Mucosa of stomach (tissue), 1 donor: ENCODE measurements around the gene WDR75.
"Not testable (repeated sequence)": the region's sequence is repeated elsewhere in the genome, so short reads cannot be mapped to it uniquely, and the experiment has no call there.

ENCODE experiments used
- H3K27me3 ChIP-seq: one replicate; pipeline ENCODE4 v1.7.0; 2013; ENCODE audit warnings: mild to moderate bottlenecking, low read length; ENCODE audit not compliant: control insufficient read depth, insufficient read depth
- H3K36me3 ChIP-seq: one replicate; pipeline ENCODE4 v1.7.0; 2013; ENCODE audit warnings: low read length; ENCODE audit not compliant: control insufficient read depth, insufficient read depth
- H3K4me1 ChIP-seq: one replicate; pipeline ENCODE4 v1.7.0; 2013; ENCODE audit warnings: mild to moderate bottlenecking, low read length; ENCODE audit not compliant: control insufficient read depth, insufficient read depth
- H3K4me3 ChIP-seq: one replicate; pipeline ENCODE4 v1.7.0; 2013; ENCODE audit warnings: low read length
- H3K9ac ChIP-seq: one replicate; pipeline ENCODE4 v1.7.0; 2013; ENCODE audit warnings: mild to moderate bottlenecking, low read length, moderate library complexity
- H3K9me3 ChIP-seq: one replicate; pipeline ENCODE4 v1.7.0; 2013; ENCODE audit warnings: mild to moderate bottlenecking, low read length, moderate library complexity; ENCODE audit not compliant: control insufficient read depth
- donor health status: Pancreatic carcinoma.

WDR75 gene

GRCh38 chr2:189413249-189413648 is 28.0 kb upstream of the WDR75 start:
- H3K9me3 ChIP-seq = no peaks in the 10 kb centered on the region
- H3K9ac ChIP-seq = no peak overlapping the region
- no peaks in the 10 kb centered on the region for H3K27me3 ChIP-seq
- H3K4me3 ChIP-seq = no peak overlapping the region
- no peaks in the 10 kb centered on the region for H3K36me3 ChIP-seq
- H3K4me1 ChIP-seq = no peaks in the 10 kb centered on the region

DNA sequence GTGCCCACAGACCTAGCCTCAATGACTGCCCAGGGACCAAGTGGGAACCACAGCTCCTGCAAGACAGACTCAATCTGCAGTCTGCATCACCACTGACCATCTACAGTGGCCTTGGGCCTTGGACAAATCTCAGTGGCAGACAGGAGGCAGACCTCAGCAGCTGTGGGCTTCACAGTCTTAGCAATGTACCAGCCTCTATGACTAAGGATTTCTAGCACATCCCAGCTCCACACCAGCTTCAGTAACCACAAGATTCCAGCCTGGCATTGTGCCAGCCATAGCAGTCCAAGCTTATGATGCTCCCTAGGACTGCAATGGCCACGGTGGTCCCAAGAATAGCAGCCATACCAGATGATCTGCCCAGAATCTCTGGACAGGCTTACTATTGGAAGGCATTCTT is 19.6 kb upstream of the WDR75 start:
- no peaks in the 10 kb centered on the region for H3K27me3 ChIP-seq
- H3K4me1 ChIP-seq = no peaks in the 10 kb centered on the region
- H3K9me3 ChIP-seq = no peaks in the 10 kb centered on the region
- no peak overlapping the region for H3K4me3 ChIP-seq
- no peak overlapping the region for H3K9ac ChIP-seq
- H3K36me3 ChIP-seq = no peaks in the 10 kb centered on the region

DNA sequence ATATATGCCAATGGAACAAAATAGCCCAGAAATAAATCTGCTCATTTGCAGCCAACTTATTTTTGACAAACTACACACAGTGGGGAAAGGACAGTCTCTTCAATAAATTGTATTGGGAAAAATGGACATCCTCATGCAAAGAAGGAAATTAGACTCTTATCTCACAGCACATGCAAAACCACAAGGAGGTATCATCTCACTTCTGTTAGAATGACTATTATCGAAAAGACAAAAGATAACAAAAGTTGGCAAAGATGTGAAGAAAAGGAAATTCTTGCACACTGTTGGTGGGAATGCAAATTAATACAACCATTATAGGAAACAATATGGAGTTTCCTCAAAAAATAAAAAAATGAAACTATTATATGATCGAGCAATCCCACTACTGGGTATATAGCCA is 16.3 kb upstream of the WDR75 start:
- no peak overlapping the region for H3K4me3 ChIP-seq
- H3K36me3 ChIP-seq = no peaks in the 10 kb centered on the region
- no peaks in the 10 kb centered on the region for H3K27me3 ChIP-seq
- no peaks in the 10 kb centered on the region for H3K4me1 ChIP-seq
- H3K9me3 ChIP-seq = no peaks in the 10 kb centered on the region
- H3K9ac ChIP-seq = no peak overlapping the region

GRCh38 chr2:189425676-189426075 is 15.6 kb upstream of the WDR75 start:
- no peak overlapping the region for H3K9ac ChIP-seq
- no peak overlapping the region for H3K4me3 ChIP-seq
- no peaks in the 10 kb centered on the region for H3K4me1 ChIP-seq
- H3K9me3 ChIP-seq = no peaks in the 10 kb centered on the region
- no peaks in the 10 kb centered on the region for H3K27me3 ChIP-seq
- no peaks in the 10 kb centered on the region for H3K36me3 ChIP-seq

- no peak overlapping the region for H3K4me3 ChIP-seq
- H3K9me3 ChIP-seq = no peaks in the 10 kb centered on the region
- no peaks in the 10 kb centered on the region for H3K27me3 ChIP-seq
- H3K9ac ChIP-seq = no peak overlapping the region
- no peaks in the 10 kb centered on the region for H3K36me3 ChIP-seq
- no peaks in the 10 kb centered on the region for H3K4me1 ChIP-seq
Observed at GRCh38 chr2:189426886-189427285, 14.4 kb upstream of the WDR75 start.

GRCh38 chr2:189427872-189428271 is 13.4 kb upstream of the WDR75 start:
- no peaks in the 10 kb centered on the region for H3K4me1 ChIP-seq
- no peak overlapping the region for H3K9ac ChIP-seq
- H3K9me3 ChIP-seq = no peaks in the 10 kb centered on the region
- H3K36me3 ChIP-seq = no peaks in the 10 kb centered on the region
- no peaks in the 10 kb centered on the region for H3K27me3 ChIP-seq
- no peak overlapping the region for H3K4me3 ChIP-seq

DNA sequence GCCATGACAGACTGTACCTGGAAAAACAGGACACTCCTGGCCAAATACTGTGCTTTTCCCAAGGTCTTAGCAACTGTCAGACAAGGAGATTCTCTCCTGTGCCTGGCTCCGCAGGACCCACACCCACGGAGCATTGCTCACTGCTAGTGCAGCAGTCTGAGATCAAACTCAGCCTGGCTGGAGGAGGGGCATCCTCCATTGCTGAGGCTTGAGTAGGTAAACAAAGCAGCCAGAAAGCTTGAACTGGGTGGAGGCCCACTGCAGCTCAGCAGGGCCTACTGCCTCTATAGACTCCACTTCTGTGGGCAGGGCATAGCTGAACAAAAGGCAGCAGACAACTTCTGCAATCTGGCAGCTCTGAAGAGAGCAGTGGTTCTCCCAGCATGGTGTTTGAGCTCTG is 10.8 kb upstream of the WDR75 start:
- H3K4me1 ChIP-seq, H3K4me3 ChIP-seq, H3K9ac ChIP-seq, H3K9me3 ChIP-seq, H3K27me3 ChIP-seq, H3K36me3 ChIP-seq: not testable (repeated sequence)

DNA sequence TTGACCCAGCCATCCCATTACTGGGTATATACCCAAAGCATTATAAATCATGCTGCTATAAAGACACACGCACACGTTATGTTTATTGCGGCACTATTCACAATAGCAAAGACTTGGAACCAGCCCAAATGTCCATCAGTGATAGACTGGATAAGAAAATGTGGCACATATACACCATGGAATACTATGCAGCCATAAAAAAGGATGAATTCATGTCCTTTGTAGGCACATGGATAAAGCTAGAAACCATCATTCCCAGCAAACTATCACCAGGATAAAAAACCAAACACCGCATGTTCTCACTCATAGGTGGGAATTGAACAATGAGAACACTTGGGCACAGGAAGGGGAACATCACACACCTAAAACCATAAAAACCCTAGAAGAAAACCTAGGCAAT is 5.5 kb upstream of the WDR75 start:
- not testable (repeated sequence) for H3K4me3 ChIP-seq, H3K36me3 ChIP-seq, H3K9ac ChIP-seq, H3K4me1 ChIP-seq, H3K9me3 ChIP-seq, H3K27me3 ChIP-seq

DNA sequence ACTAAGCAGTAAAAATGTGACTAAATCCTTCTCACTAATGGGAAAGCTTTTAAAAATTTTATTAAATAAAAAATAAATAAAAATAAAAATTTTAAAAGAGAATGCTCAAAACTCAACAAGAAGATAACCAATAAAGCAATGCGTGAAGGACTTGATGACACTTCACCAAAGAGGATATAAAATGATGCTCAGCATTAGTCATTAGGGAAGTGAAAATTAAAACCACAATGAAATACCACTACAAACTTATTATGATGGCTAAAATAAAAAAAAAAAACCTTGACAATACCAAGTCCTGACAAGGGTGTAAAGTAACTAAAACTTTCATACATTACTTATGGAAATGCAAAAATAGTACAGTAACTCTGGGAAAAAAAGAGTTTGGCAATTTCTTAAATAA is 3.3 kb upstream of the WDR75 start:
- no peaks in the 10 kb centered on the region for H3K36me3 ChIP-seq
- H3K4me1 ChIP-seq = peaks cover 9% of the 10 kb centered on the region

GRCh38 chr2:189439342-189439741 is 1.9 kb upstream of the WDR75 start:
- no peaks in the 10 kb centered on the region for H3K36me3 ChIP-seq
- H3K9ac ChIP-seq = no peak overlapping the region
- H3K27me3 ChIP-seq = no peaks in the 10 kb centered on the region
- no peaks in the 10 kb centered on the region for H3K9me3 ChIP-seq
- H3K4me3 ChIP-seq = no peak overlapping the region
- H3K4me1 ChIP-seq = peaks cover 9% of the 10 kb centered on the region

More for the DNA sequence above, 3.3 kb upstream of the WDR75 start:
- H3K9me3 ChIP-seq = no peaks in the 10 kb centered on the region
- no peaks in the 10 kb centered on the region for H3K27me3 ChIP-seq
- no peak overlapping the region for H3K9ac ChIP-seq
- H3K4me3 ChIP-seq = no peak overlapping the region

DNA sequence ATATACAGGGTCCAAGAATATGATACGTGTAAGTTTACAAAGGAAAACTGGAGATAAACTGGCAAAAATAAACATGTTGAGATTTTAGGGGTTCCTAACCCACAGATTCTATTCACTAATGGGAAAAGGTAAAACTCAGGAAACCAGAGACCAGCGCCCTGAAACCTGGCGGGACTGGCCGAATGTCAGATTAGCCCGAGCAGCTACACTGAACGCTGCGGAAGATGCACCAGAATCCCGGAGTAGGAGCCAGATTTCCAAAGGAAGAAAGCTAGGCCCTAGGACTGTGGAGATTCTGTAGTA is 679 bp upstream of the WDR75 start:
- Histone ChIP-seq H3K36me3 (no peaks in the 10 kb centered on the region), H3K9ac (peak overlapping the region; percentile 96), H3K4me1 (peaks cover 9% of the 10 kb centered on the region), H3K4me3 (peak overlapping the region; percentile 85), H3K27me3 (no peaks in the 10 kb centered on the region), H3K9me3 (no peaks in the 10 kb centered on the region)

GRCh38 chr2:189441709-189442074 is 418 bp downstream of the WDR75 start:
- H3K36me3 ChIP-seq = no peaks in the 10 kb centered on the region
- peak overlapping the region; percentile 85 for H3K4me3 ChIP-seq
- no peaks in the 10 kb centered on the region for H3K9me3 ChIP-seq
- H3K4me1 ChIP-seq = peaks cover 9% of the 10 kb centered on the region
- no peaks in the 10 kb centered on the region for H3K27me3 ChIP-seq
- peak overlapping the region; percentile 96 for H3K9ac ChIP-seq

- Histone ChIP-seq H3K4me3 (no peak overlapping the region), H3K9me3 (no peaks in the 10 kb centered on the region), H3K36me3 (no peaks in the 10 kb centered on the region), H3K9ac (no peak overlapping the region), H3K27me3 (no peaks in the 10 kb centered on the region), H3K4me1 (peaks cover 9% of the 10 kb centered on the region)
Observed at GRCh38 chr2:189442468-189442867, 1.2 kb downstream of the WDR75 start.
